PFSK-1 (cell line): ENCODE data around the gene MAT2A. TPM values are rescaled to one million over a fixed set of nuclear protein-coding genes. Genes with fewer than 3 reads are reported as not detected.

Experiments used
- FOXP2 ChIP-seq: optimal IDR thresholded peaks from 2 replicates; pipeline ENCODE3; 2011; ENCODE audit warnings: borderline replicate concordance, control low read depth, inconsistent platforms; ENCODE audit not compliant: insufficient read depth; ENCODE audit errors: extremely low read length, extremely low read depth
- POLR2AphosphoS5 ChIP-seq: IDR thresholded peaks from 2 replicates; pipeline ENCODE4 v1.6.1; 2012; ENCODE audit warnings: low read depth, mild to moderate bottlenecking, control low read depth, low read length, moderate library complexity
- SIN3A ChIP-seq: IDR thresholded peaks from 2 replicates; pipeline ENCODE4 v1.6.1; 2012; ENCODE audit warnings: mild to moderate bottlenecking, low read length, moderate library complexity, borderline replicate concordance; ENCODE audit not compliant: insufficient read depth
- TAF1 ChIP-seq: IDR thresholded peaks from 2 replicates; pipeline ENCODE4 v1.6.1; 2012; ENCODE audit warnings: low read length, control low read depth, borderline replicate concordance; ENCODE audit not compliant: insufficient read depth
- polyA plus RNA-seq: library from polyadenylated mRNA; unstranded; fragments of >200 nt; gene quantifications from one replicate; pipeline ENCODE4 v1.2.1, GENCODE V29; 2012; ENCODE audit warnings: low read depth, missing spikeins; ENCODE audit not compliant: insufficient read length
- TF ChIP-seq, protein P1 (sequence below), 2 experiments: IDR thresholded peaks; 2 replicates each; pipeline versions ENCODE4 v1.6.1 to v1.8.0; 2011 to 2012; ENCODE audit warnings: low read depth in 2 of 2, low read length in 2 of 2, control low read depth in 1 of 2, inconsistent platforms in 1 of 2, mild to moderate bottlenecking in 1 of 2, moderate library complexity in 1 of 2; ENCODE audit not compliant: insufficient read depth in 1 of 2

The MAT2A gene
- 124 TPM for polyA plus RNA-seq

DNA sequence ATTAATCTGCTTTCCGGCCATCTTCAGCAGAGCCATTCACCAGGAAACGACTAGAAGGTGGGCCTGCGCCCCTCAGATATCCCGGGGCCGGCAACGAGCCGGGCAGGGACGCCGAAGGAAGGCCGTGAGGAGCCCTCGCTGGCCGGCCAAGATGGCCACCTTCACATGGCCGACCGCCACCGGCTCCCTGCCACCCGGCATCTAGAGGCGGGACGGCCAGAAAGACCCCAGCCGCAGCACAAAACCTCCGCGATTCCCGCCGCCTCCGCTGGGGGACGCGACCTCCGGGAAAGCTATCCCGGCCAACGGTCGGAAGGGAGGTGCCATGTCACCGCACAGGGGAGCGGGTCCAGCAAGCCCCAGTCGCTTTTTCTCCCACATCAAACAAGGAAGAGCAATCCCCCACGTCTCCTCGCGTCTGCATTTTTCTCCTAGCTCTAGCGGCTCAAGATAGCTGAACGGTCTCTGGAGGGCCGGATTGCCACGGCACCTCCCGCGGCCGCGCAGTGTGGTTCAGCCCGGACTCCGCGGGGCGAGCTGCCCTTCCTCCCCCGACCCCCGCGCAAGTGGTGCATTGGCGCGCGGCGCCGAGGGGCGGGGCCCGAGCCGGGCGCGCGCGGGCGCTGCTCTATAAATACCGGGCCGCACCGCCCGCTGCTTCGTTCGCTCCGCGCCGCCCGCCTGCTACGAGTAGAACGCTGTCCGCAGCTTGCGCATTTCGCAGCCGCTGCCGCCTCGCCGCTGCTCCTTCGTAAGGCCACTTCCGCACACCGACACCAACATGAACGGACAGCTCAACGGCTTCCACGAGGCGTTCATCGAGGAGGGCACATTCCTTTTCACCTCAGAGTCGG, at the start of gene MAT2A:
TSS of gene MAT2A (plus strand) at position 662 of the 854 bp plus-strand sequence. CDS start at position 782, 120 bp downstream.
- no peak for TF ChIP-seq FOXP2
- TF ChIP-seq SIN3A = peak; percentile 69; the same call in 1 of the 2 replicates
- TF ChIP-seq POLR2AphosphoS5 = peak; percentile 98
- TF ChIP-seq, protein P1, sequence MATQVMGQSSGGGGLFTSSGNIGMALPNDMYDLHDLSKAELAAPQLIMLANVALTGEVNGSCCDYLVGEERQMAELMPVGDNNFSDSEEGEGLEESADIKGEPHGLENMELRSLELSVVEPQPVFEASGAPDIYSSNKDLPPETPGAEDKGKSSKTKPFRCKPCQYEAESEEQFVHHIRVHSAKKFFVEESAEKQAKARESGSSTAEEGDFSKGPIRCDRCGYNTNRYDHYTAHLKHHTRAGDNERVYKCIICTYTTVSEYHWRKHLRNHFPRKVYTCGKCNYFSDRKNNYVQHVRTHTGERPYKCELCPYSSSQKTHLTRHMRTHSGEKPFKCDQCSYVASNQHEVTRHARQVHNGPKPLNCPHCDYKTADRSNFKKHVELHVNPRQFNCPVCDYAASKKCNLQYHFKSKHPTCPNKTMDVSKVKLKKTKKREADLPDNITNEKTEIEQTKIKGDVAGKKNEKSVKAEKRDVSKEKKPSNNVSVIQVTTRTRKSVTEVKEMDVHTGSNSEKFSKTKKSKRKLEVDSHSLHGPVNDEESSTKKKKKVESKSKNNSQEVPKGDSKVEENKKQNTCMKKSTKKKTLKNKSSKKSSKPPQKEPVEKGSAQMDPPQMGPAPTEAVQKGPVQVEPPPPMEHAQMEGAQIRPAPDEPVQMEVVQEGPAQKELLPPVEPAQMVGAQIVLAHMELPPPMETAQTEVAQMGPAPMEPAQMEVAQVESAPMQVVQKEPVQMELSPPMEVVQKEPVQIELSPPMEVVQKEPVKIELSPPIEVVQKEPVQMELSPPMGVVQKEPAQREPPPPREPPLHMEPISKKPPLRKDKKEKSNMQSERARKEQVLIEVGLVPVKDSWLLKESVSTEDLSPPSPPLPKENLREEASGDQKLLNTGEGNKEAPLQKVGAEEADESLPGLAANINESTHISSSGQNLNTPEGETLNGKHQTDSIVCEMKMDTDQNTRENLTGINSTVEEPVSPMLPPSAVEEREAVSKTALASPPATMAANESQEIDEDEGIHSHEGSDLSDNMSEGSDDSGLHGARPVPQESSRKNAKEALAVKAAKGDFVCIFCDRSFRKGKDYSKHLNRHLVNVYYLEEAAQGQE (IDR thresholded peaks at IDR 0.05; ENCODE audit: insufficient read depth in 1 of 2, low read depth in 2 of 2, low read length in 2 of 2) = peak in 1 of 2 experiments; percentile 31; a peak in 1 of 4 replicates
- peak; percentile 30 for TF ChIP-seq TAF1

DNA sequence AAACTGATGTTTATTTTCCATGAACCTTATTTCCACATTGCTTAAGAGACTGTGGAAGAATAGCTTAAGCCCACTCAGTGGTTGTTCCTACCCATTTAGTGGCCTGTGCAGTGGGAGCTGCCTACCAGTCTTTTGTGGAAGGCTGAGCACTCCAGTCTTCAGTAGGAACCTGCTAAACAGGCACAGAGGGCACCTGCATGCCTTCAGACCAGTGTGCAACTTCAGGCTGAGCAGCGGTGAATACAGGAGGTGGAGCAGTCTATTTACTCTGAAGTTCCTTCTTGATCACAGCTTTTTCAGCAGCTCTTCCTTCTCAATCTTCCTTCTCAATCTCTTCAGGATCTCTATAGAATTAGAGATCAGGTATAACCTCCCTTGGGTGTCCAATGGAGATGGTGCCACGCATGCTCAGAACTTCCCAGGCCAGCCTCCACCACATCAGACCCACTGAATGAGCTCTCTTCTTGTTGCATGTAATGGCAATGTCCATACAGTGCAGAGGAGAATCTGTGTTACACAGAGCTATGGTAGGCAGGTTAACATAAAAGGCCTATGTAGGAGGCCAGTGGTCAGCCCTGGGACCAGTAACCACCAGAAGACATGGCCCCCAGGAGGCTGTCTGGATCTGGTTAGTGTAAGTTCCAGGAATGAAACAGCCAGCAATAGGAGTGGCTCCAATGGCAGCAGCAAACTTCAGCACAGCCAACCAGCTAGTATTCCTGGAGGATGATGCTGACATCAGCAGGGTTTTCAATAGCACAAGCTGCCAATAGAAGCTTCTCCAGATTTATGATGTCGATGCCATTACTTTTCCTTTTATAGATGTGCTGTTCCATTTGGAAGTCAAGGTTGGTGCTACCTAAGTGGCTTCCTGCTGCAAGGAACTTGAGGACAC, 47.9 kb upstream of the MAT2A start:
- TF ChIP-seq POLR2AphosphoS5 (no peak), FOXP2 (no peak)
- TF ChIP-seq, protein P1 (IDR thresholded peaks at IDR 0.05; ENCODE audit: insufficient read depth in 1 of 2, low read depth in 2 of 2, low read length in 2 of 2) = no peak

DNA sequence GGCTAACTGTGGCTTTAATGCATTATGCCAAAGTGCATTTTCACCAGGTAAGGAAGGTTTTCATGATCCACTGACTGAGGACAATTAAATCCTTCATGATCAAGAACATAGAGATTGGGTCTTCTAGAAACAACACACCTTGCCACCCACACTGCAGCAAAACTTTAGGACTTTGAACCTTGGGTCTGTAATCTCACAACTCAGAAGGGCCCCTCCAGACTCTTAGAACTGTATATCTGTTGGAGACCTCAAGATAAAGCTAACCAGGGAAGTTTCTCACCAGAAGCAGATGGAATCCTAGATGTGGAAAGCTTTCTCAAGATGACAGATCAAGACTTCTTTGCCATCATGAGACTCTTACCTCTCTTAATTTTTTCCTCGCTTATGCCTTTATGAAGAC, 42.5 kb upstream of the MAT2A start:
- no peak for TF ChIP-seq FOXP2
- TF ChIP-seq, protein P1 (IDR thresholded peaks at IDR 0.05; ENCODE audit: insufficient read depth in 1 of 2, low read depth in 2 of 2, low read length in 2 of 2) = no peak

DNA sequence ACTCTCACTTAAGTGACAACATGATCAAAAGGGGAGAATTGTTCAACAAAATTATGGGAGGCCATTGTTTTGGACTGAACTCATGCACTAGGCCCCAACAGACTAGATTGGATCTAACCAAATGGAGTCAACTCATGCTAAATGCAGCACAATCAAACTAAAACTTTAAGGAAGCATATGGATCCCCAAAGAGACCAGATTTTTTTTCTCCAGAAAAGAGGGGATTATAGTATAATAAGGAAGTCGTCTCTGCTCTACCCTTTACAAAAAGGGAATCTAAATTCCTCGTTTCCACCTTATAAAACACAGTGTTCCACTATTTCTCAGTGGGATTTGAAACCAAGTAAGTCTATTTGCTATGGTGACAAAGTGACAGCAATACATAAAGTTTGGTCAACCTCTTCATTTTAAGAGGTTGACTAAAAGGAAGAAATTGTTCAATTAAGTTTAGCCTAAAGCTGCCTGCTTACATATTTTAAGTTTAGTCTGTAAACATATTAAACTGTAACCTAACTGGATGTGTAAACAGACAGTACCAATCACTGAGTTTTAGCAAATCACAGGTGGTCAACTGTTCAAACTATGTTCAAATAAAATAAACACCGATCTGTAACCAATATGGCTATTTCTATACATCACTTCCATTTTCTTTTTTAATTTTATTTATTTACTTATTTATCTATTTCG, 40.9 kb upstream of the MAT2A start:
- TF ChIP-seq POLR2AphosphoS5 (no peak), FOXP2 (no peak), TAF1 (no peak), SIN3A (no peak)
- TF ChIP-seq, protein P1 (IDR thresholded peaks at IDR 0.05; ENCODE audit: insufficient read depth in 1 of 2, low read depth in 2 of 2, low read length in 2 of 2) = no peak
